ENCODE measurements around the gene MIOX. TPM values are rescaled to one million over a fixed set of nuclear protein-coding genes. Genes with fewer than 3 reads are reported as not detected.

Gene MIOX
- total RNA-seq, 4 donors from 2014 or later: not detected

GRCh38 chr22:50520826-50521453 lies 34.3 kb downstream of the MIOX start:
- TF ChIP-seq, protein P1, sequence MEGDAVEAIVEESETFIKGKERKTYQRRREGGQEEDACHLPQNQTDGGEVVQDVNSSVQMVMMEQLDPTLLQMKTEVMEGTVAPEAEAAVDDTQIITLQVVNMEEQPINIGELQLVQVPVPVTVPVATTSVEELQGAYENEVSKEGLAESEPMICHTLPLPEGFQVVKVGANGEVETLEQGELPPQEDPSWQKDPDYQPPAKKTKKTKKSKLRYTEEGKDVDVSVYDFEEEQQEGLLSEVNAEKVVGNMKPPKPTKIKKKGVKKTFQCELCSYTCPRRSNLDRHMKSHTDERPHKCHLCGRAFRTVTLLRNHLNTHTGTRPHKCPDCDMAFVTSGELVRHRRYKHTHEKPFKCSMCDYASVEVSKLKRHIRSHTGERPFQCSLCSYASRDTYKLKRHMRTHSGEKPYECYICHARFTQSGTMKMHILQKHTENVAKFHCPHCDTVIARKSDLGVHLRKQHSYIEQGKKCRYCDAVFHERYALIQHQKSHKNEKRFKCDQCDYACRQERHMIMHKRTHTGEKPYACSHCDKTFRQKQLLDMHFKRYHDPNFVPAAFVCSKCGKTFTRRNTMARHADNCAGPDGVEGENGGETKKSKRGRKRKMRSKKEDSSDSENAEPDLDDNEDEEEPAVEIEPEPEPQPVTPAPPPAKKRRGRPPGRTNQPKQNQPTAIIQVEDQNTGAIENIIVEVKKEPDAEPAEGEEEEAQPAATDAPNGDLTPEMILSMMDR (IDR thresholded peaks at IDR 0.05): no peak
- no peak for TF ChIP-seq POLR2A (IDR thresholded peaks at IDR 0.05)
- intact Hi-C loops (cut with DNase I; ENCODE audit: low total_unique reads): no loop called here
- DNase-seq (ENCODE audit: low spot score in 2 of 2): no peak
- H3K4me3 ChIP-seq (ENCODE audit: low read depth, poor library complexity, severe bottlenecking): no peak overlapping the region
- WGBS, 2 donors: 91 to 93% methylated on average over 12 of the region's 13 CpGs

- intact Hi-C loops (cut with DNase I; ENCODE audit: low total_unique reads): no loop called here
- no peak for DNase-seq (ENCODE audit: low spot score in 2 of 2)
- H3K4me3 ChIP-seq (ENCODE audit: low read depth, poor library complexity, severe bottlenecking): no peak overlapping the region
- 94 to 97% methylated on average over 7 to 10 of the region's 10 CpGs for WGBS, 2 donors
- TF ChIP-seq POLR2A (IDR thresholded peaks at IDR 0.05): no peak
- TF ChIP-seq, protein P1 (IDR thresholded peaks at IDR 0.05): no peak
Observed at GRCh38 chr22:50521710-50522109, 35.1 kb downstream of the MIOX start.

DNA sequence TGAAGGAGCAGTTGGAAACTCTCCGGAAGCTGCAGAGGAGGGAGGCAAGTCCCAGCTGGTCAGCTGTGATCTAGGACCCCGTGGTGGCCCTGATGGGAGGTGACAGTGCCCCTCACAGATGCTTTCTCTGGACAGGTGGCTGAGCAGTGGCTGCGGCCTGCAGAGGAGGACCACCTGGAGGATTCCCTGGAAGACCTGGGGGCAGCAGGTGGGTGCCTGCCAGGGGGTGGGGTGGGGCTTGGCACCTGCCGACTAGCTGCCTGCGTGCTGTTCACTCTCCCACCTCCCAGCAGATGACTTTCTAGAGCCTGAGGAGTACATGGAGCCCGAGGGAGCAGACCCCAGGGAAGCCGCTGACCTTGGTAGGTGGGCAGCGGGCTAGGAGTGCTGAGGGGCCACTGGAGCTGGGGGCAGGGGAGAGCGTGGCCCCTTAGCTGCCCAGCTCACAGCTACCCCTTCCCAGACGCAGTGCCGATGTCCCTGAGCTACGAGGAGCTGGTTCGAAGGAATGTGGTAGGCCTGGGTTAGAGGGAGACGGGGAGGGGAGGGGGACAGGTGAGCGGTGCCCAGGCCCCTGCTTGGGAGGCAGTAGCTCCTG lies 35.6 kb downstream of the MIOX start:
- no peak overlapping the region for H3K4me3 ChIP-seq (ENCODE audit: low read depth, poor library complexity, severe bottlenecking)
- intact Hi-C loops (cut with DNase I; ENCODE audit: low total_unique reads): no loop called here
- 90 to 92% methylated on average over 15 of the region's 15 CpGs for WGBS, 2 donors
- DNase-seq (ENCODE audit: low spot score in 2 of 2): no peak
- TF ChIP-seq, protein P1 (IDR thresholded peaks at IDR 0.05): no peak
- TF ChIP-seq POLR2A (IDR thresholded peaks at IDR 0.05): no peak

DNA sequence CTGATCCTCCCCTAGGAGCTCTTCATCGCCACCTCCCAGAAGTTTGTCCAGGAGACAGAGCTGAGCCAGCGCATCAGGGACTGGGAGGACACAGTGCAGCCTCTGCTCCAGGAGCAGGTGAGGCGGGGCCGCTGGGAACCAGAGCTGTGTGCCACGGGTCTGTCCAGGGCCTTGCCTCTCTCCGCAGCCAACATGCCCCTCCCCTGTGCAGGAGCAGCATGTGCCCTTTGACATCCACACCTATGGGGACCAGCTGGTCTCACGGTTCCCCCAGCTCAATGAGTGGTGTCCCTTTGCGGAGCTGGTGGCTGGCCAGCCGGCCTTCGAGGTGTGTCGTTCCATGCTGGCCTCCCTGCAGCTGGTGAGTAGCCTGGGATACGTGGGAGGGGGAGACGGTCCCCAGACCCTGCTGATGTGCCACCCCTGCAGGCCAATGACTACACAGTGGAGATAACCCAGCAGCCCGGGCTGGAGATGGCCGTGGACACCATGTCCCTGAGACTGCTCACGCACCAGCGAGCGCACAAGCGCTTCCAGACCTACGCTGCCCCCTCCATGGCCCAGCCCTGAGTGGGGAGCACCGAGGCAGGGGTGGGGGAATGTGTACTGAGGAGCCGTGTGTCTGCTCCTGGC lies 36.3 kb downstream of the MIOX start:
- WGBS, 2 donors: 86 to 89% methylated on average over 13 to 19 of the region's 22 CpGs
- DNase-seq (ENCODE audit: low spot score in 2 of 2): no peak
- TF ChIP-seq, protein P1 (IDR thresholded peaks at IDR 0.05): no peak
- no peak for TF ChIP-seq POLR2A (IDR thresholded peaks at IDR 0.05)
- no peak overlapping the region for H3K4me3 ChIP-seq (ENCODE audit: low read depth, poor library complexity, severe bottlenecking)
- intact Hi-C loops (cut with DNase I; ENCODE audit: low total_unique reads): no loop called here

- TF ChIP-seq, protein P1 (IDR thresholded peaks at IDR 0.05): no peak
- no peak for TF ChIP-seq POLR2A (IDR thresholded peaks at IDR 0.05)
- no peak overlapping the region for H3K4me3 ChIP-seq (ENCODE audit: low read depth, poor library complexity, severe bottlenecking)
- DNase-seq (ENCODE audit: low spot score in 2 of 2): no peak
- intact Hi-C loops (cut with DNase I; ENCODE audit: low total_unique reads): no loop called here
- WGBS, 2 donors: 94% methylated on average over 16 of the region's 16 CpGs
Observed at GRCh38 chr22:50523458-50523805, 36.8 kb downstream of the MIOX start.

Measured in lower leg skin (tissue), 4 donors.